HFF-Myc (cell line): ENCODE results near the gene KIZ.

ENCODE experiments used
- DNase-seq: peaks from one replicate; pipeline ENCODE4 v3.0.0-alpha.2; 2011; ENCODE audit warnings: low read depth; ENCODE audit errors: extremely low read depth
- H3K4me3 ChIP-seq: replicated peaks from 2 replicates; pipeline ENCODE4 v1.5.1; 2011; ENCODE audit warnings: low read depth, mild to moderate bottlenecking, control low read depth, low read length
- CTCF ChIP-seq: IDR thresholded peaks from 2 replicates; pipeline ENCODE4 v1.5.1; 2012; ENCODE audit warnings: mild to moderate bottlenecking, low read depth, low read length, control low read depth; ENCODE audit errors: missing control alignments

Gene KIZ

GRCh38 chr20:21294755-21295154 is 168.9 kb downstream of the KIZ start:
- no peak overlapping the region for H3K4me3 ChIP-seq
- no peak for TF ChIP-seq CTCF
- DNase-seq = no peak
